ENCODE results near the gene POTEH. TPM values are rescaled to one million over a fixed set of nuclear protein-coding genes. Genes with fewer than 3 reads are reported as not detected.

POTEH gene
- total RNA-seq: not detected in 2 replicates

DNA sequence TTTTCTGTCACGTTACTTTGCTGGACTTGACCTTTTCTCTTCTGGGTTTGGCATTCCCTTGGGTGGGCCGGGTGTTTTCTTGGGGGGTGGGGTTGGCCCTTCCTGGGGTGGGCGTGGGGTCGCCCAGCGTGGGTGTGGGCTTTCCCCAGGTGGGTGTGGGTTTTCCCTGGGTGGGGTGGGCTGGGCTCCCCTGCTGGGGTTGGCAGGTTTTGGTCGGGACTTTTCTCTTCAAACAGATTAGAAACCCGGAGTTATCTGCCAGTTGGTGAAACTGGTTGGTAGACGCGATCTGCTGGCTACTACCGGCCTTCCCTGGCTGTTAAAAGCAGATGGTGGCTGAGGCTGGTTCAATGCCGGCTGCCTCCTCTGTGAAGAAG lies at the start of gene POTEH:
TSS of gene POTEH (plus strand) at position 278 of the 377 bp plus-strand sequence. CDS start at position 330, 52 bp downstream.

Small RNA genes within 50 kb of the gene (small RNA-seq; reads per million reads assigned to genes)
- gene RNU6-816P: not detected

Other genes starting within 250 kb of the POTEH start
- not detected in 2 replicates for gene OR11H1, start 161.8 kb upstream of the POTEH start, total RNA-seq